ENCODE measurements around the gene RPS6KB2. TPM values are rescaled to one million over a fixed set of nuclear protein-coding genes. Genes with fewer than 3 reads are reported as not detected.

The RPS6KB2 gene
- total RNA-seq, 4 donors from 2014 or later = 147 to 193 (median 158) TPM

GRCh38 chr11:67404515-67405195, 23.6 kb upstream of the RPS6KB2 start:
- DNase-seq (ENCODE audit: low spot score in 2 of 2) = no peak
- H3K27me3 ChIP-seq = peaks cover 18% of the 10 kb centered on the region
- H3K27ac ChIP-seq = no peak overlapping the region
- peaks cover 3% of the 10 kb centered on the region for H3K36me3 ChIP-seq
- peaks cover 51% of the 10 kb centered on the region for H3K4me1 ChIP-seq
- TF ChIP-seq POLR2A (IDR thresholded peaks at IDR 0.05) (no peak), POLR2AphosphoS5 (IDR thresholded peaks at IDR 0.05) (no peak), CTCF (IDR thresholded peaks at IDR 0.05) (no peak), EP300 (IDR thresholded peaks at IDR 0.05) (no peak)
- 55% methylated on average over 11 of the region's 13 CpGs for WGBS
- H3K4me3 ChIP-seq = peak overlapping the region; percentile 6
- H3K9me3 ChIP-seq = no peaks in the 10 kb centered on the region

- H3K27me3 ChIP-seq = peaks cover 19% of the 10 kb centered on the region
- H3K4me1 ChIP-seq = peaks cover 51% of the 10 kb centered on the region
- no peak overlapping the region for H3K4me3 ChIP-seq
- no peak for DNase-seq (ENCODE audit: low spot score in 2 of 2)
- TF ChIP-seq POLR2AphosphoS5 (IDR thresholded peaks at IDR 0.05) = no peak
- no peak for TF ChIP-seq CTCF (IDR thresholded peaks at IDR 0.05)
- no peak for TF ChIP-seq EP300 (IDR thresholded peaks at IDR 0.05)
- no peak for TF ChIP-seq POLR2A (IDR thresholded peaks at IDR 0.05)
- H3K9me3 ChIP-seq = no peaks in the 10 kb centered on the region
- H3K36me3 ChIP-seq = no peaks in the 10 kb centered on the region
- 80% methylated on average over 6 of the region's 6 CpGs for WGBS
- no peak overlapping the region for H3K27ac ChIP-seq
Measured at GRCh38 chr11:67405196-67405567, 23.1 kb upstream of the RPS6KB2 start.

GRCh38 chr11:67405688-67406339, 22.5 kb upstream of the RPS6KB2 start:
- TF ChIP-seq CTCF (IDR thresholded peaks at IDR 0.05) = no peak
- no peak for TF ChIP-seq EP300 (IDR thresholded peaks at IDR 0.05)
- TF ChIP-seq POLR2A (IDR thresholded peaks at IDR 0.05) = no peak
- TF ChIP-seq POLR2AphosphoS5 (IDR thresholded peaks at IDR 0.05) = no peak
- no peaks in the 10 kb centered on the region for H3K36me3 ChIP-seq
- H3K27me3 ChIP-seq = peaks cover 25% of the 10 kb centered on the region
- H3K4me3 ChIP-seq = no peak overlapping the region
- H3K9me3 ChIP-seq = no peaks in the 10 kb centered on the region
- DNase-seq (ENCODE audit: low spot score in 2 of 2) = no peak
- WGBS = 93% methylated on average over 6 of the region's 9 CpGs
- H3K27ac ChIP-seq = no peak overlapping the region
- H3K4me1 ChIP-seq = peaks cover 45% of the 10 kb centered on the region

GRCh38 chr11:67406420-67406968, 21.8 kb upstream of the RPS6KB2 start:
- Histone ChIP-seq H3K4me3 (no peak overlapping the region), H3K4me1 (peaks cover 41% of the 10 kb centered on the region), H3K9me3 (no peaks in the 10 kb centered on the region), H3K27ac (no peak overlapping the region), H3K36me3 (no peaks in the 10 kb centered on the region), H3K27me3 (peaks cover 30% of the 10 kb centered on the region)
- 74% methylated on average over 3 of the region's 18 CpGs for WGBS
- TF ChIP-seq EP300 (IDR thresholded peaks at IDR 0.05) = no peak
- DNase-seq (ENCODE audit: low spot score in 2 of 2) = no peak

GRCh38 chr11:67406969-67407687, 21.2 kb upstream of the RPS6KB2 start:
- TF ChIP-seq CTCF (IDR thresholded peaks at IDR 0.05) = no peak
- no peak for TF ChIP-seq POLR2A (IDR thresholded peaks at IDR 0.05)
- TF ChIP-seq EP300 (IDR thresholded peaks at IDR 0.05) = no peak
- no peak for TF ChIP-seq POLR2AphosphoS5 (IDR thresholded peaks at IDR 0.05)
- Histone ChIP-seq H3K4me3 (no peak overlapping the region), H3K27me3 (peaks cover 36% of the 10 kb centered on the region), H3K9me3 (no peaks in the 10 kb centered on the region), H3K36me3 (no peaks in the 10 kb centered on the region), H3K4me1 (peaks cover 38% of the 10 kb centered on the region), H3K27ac (no peak overlapping the region)
- no peak for DNase-seq (ENCODE audit: low spot score in 2 of 2)
- 31% methylated on average over 8 of the region's 12 CpGs for WGBS

All from suprapubic skin (tissue), 4 donors.